ENCODE data around the gene TCIRG1. TPM values are rescaled to one million over a fixed set of nuclear protein-coding genes. Genes with fewer than 3 reads are reported as not detected.
A peak's percentile ranks its signal among the peaks of the same experiment; 100 is the strongest.

The TCIRG1 gene
- total RNA-seq, 1 experiment from 2014 or later, result 203 TPM

DNA sequence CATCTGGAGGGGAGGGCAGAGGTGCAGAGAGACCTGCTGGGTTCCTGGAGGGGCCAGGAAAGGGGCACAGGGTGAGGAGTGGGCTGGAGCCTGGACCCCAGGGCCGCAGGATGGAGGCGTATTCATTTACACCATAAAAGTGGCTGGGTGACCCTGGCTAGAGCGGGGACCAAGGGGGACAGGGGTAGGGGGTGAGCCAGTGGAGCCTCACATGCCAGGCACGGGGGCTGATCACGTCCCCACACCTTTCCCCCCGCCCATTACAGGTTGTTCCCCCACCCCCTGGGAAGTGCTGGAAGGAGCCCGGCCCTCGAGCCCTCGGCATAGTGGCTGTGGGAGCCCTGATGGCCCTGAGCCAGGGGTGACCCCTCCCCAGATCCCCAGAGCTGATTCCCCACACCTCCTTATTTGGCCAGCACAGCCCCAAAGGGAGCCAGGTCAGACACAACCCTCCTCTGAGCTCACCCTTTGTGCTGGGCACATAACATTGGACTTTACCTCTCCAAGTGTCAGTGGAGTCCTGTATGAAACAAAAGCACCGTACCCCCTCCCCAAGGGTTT, 781 bp downstream of the TCIRG1 start:
- H3K9ac ChIP-seq (ENCODE audit: low read length), result peak overlapping the region; percentile 84
- H3K79me2 ChIP-seq (ENCODE audit: low read length), result peaks cover 36% of the 10 kb centered on the region
- BruUV-seq (replicated peaks), result no TSS peak
- no peaks in the 10 kb centered on the region for H4K20me1 ChIP-seq (ENCODE audit: low read length)
- TF ChIP-seq, protein P1, sequence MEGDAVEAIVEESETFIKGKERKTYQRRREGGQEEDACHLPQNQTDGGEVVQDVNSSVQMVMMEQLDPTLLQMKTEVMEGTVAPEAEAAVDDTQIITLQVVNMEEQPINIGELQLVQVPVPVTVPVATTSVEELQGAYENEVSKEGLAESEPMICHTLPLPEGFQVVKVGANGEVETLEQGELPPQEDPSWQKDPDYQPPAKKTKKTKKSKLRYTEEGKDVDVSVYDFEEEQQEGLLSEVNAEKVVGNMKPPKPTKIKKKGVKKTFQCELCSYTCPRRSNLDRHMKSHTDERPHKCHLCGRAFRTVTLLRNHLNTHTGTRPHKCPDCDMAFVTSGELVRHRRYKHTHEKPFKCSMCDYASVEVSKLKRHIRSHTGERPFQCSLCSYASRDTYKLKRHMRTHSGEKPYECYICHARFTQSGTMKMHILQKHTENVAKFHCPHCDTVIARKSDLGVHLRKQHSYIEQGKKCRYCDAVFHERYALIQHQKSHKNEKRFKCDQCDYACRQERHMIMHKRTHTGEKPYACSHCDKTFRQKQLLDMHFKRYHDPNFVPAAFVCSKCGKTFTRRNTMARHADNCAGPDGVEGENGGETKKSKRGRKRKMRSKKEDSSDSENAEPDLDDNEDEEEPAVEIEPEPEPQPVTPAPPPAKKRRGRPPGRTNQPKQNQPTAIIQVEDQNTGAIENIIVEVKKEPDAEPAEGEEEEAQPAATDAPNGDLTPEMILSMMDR (conservative IDR thresholded peaks at IDR 0.05; ENCODE audit: low read depth, low read length), result no peak
- TF ChIP-seq EZH2phosphoT487 (IDR thresholded peaks at IDR 0.05; ENCODE audit: borderline replicate concordance, low read length) (no peak), EZH2 (IDR thresholded peaks at IDR 0.05; ENCODE audit: low read length, unreplicated experiment) (no peak)
- no peak for ATAC-seq
- no peaks in the 10 kb centered on the region for H3K9me3 ChIP-seq (ENCODE audit: low read length)
- H3K4me3 ChIP-seq (ENCODE audit: low read length), result peak overlapping the region; percentile 78
- peak overlapping the region; percentile 56 for H3K27ac ChIP-seq (ENCODE audit: low read length)
- POLR2A ChIA-PET (ENCODE audit: unreplicated experiment), result interaction anchor here (0.5 kb wide), 1 partner anchor 301 kb away, joined by 6 read pairs; no protein-coding TSS in a partner anchor
- no peaks in the 10 kb centered on the region for H3K27me3 ChIP-seq (ENCODE audit: low read length)
- H3K36me3 ChIP-seq (ENCODE audit: low read depth, low read length), result peaks cover 7% of the 10 kb centered on the region; the same call in 1 of the 2 replicates
- peak overlapping the region; percentile 96 for H3K4me2 ChIP-seq (ENCODE audit: low read length)
- H3K4me1 ChIP-seq (ENCODE audit: insufficient read depth, low read length), result peaks cover 26% of the 10 kb centered on the region
- CTCF ChIA-PET, result no interaction called here
- no peaks in the 10 kb centered on the region for H3K9me2 ChIP-seq (replicated peaks; ENCODE audit: low read length)
- peak overlapping the region; percentile 74 for H2AFZ ChIP-seq (ENCODE audit: low read length)
- DNase-seq, result no peak
- no peaks in the 10 kb centered on the region for H3F3A ChIP-seq (ENCODE audit: low read length, unreplicated experiment)
- intact Hi-C loops (cut with micrococcal nuclease), result loop anchor here (5.0 kb wide), 1 partner anchor 83 kb away; the partner anchor contains the start of gene CHKA

DNA sequence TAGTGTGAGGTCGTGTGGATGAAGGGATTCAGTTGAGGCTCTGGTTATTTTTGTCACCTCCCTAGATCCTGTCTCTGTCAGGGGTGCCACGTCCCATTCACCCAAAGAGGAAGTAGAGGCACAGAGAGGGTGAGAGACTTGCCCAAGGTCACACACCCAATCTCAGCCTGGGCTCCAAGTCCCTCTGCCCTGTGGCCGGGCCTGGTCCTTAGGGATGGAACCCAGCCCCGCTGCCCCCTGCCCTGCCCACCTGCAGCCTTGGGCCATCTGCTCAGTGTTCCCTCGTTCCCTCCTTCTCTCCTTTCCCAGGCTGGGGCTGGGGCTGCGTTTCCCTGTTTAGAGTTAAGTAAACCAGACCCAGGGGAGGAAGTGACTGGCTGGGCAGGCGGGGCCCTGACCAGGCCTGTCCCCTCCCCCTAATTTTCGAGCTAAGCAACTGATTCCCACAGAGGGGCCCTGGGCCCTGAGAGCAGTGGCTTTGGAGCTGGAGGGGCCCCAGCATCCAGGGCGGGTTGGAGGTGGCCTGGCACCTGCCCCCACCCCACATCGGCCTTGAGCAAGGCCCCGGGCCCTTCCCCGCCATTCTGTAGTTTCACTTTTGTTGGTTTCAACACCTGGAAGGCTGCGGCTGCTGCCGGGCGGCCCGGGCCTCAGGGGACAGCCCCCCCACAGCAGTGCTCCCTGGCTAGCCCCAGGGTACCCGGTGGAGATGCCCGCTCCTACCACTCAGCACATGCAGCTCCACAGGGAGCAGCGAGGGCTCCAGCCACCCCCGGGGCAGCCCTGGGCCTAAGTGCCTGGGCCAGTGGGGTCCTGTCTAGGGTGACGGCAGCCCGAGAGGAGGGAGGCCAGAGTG, 1.5 kb downstream of the TCIRG1 start:
- peak overlapping the region; percentile 84 for H3K9ac ChIP-seq (ENCODE audit: low read length)
- no peaks in the 10 kb centered on the region for H3F3A ChIP-seq (ENCODE audit: low read length, unreplicated experiment)
- CTCF ChIA-PET, result no interaction called here
- H2AFZ ChIP-seq (ENCODE audit: low read length), result peak overlapping the region; percentile 66
- H3K36me3 ChIP-seq (ENCODE audit: low read depth, low read length), result peaks cover 10% of the 10 kb centered on the region; the same call in 1 of the 2 replicates
- peak overlapping the region; percentile 56 for H3K27ac ChIP-seq (ENCODE audit: low read length)
- TSS peak; percentile 10 for BruUV-seq (replicated peaks)
- ATAC-seq (peak; percentile 55), DNase-seq (peak; percentile 73)
- H3K9me3 ChIP-seq (ENCODE audit: low read length), result no peaks in the 10 kb centered on the region
- H3K79me2 ChIP-seq (ENCODE audit: low read length), result peaks cover 36% of the 10 kb centered on the region
- H3K4me3 ChIP-seq (ENCODE audit: low read length), result peak overlapping the region; percentile 78
- no peaks in the 10 kb centered on the region for H3K27me3 ChIP-seq (ENCODE audit: low read length)
- H3K4me1 ChIP-seq (ENCODE audit: insufficient read depth, low read length), result peaks cover 26% of the 10 kb centered on the region
- TF ChIP-seq, protein P1 (conservative IDR thresholded peaks at IDR 0.05; ENCODE audit: low read depth, low read length), result no peak
- no peak for TF ChIP-seq EZH2 (IDR thresholded peaks at IDR 0.05; ENCODE audit: low read length, unreplicated experiment)
- intact Hi-C loops (cut with micrococcal nuclease), result no loop called here
- peak overlapping the region; percentile 96 for H3K4me2 ChIP-seq (ENCODE audit: low read length)
- H3K9me2 ChIP-seq (replicated peaks; ENCODE audit: low read length), result no peaks in the 10 kb centered on the region
- POLR2A ChIA-PET (ENCODE audit: unreplicated experiment), result interaction anchor here (0.5 to 0.6 kb wide), 2 partner anchors 26 to 300 kb away, joined by 3 to 6 read pairs; no protein-coding TSS in a partner anchor
- no peaks in the 10 kb centered on the region for H4K20me1 ChIP-seq (ENCODE audit: low read length)

Data from PC-3 (cell line).